K562 (cell line): ENCODE results near the gene WSCD2. TPM values are rescaled to one million over a fixed set of nuclear protein-coding genes. Genes with fewer than 3 reads are reported as not detected.
A peak's percentile ranks its signal among the peaks of the same experiment; 100 is the strongest.

ENCODE experiments used
- ATAC-seq: fragments of 200-7000 bp; cut with Tn5 transposase; 3 replicates; pipeline ENCODE4 v1.9.1; 2020; ENCODE audit warnings: moderate library complexity
- BruUV-seq: library from RNA; stranded (reverse); fragments of 400-500 nt; replicated peaks from 2 replicates; lab custom pipeline; 2021; lab: Mats Ljungman, UMichigan
- CTCF ChIA-PET: fragments of 300-600 bp; formaldehyde crosslinking; extraction: SDS; loops from one replicate; lab custom pipeline; 2021; ENCODE audit warnings: low intra/inter-chr PET ratio; lab: Yijun Ruan, JAX
- POLR2A ChIA-PET: fragments of 300-600, 350-650 bp; sonication (Branson Sonifier 250); formaldehyde crosslinking; extraction: SDS; loops from one replicate; lab custom pipeline; 2021; ENCODE audit warnings: antibody characterized with exemption, inconsistent platforms; lab: Yijun Ruan, JAX
- DNase-seq, 4 experiments: peaks; one replicate each; pipeline versions ENCODE4 v3.0.0 to v3.0.0-alpha.2; 2011 to 2018; ENCODE audit warnings: low spot score in 3 of 4, mixed read lengths in 3 of 4; ENCODE audit errors: extremely low read depth in 1 of 4
- FAIRE-seq: peaks from 2 replicates; lab custom pipeline; 2011; peaks lifted over from hg19 to GRCh38; lab: Jason Lieb, UNC
- H2AFZ ChIP-seq: 2 replicates; pipeline ENCODE4 v1.6.0; 2011; ENCODE audit warnings: low read depth, low read length, control low read depth, inconsistent platforms
- H3K27ac ChIP-seq: fragments of 200-600 bp; 3 replicates; pipeline ENCODE4 v1.8.0; 2011; ENCODE audit warnings: low read depth, mild to moderate bottlenecking, control low read depth, inconsistent platforms, low read length, moderate library complexity, mixed read lengths; ENCODE audit errors: extremely low read depth
- H3K27me3 ChIP-seq, 2 experiments: fragments of 300-600 bp in 1 of 2; 2 replicates in 1 of 2; 3 replicates in 1 of 2; pipeline versions ENCODE4 v1.6.0 to v1.8.0; 2011; ENCODE audit warnings: inconsistent platforms in 2 of 2, low read length in 2 of 2, mild to moderate bottlenecking in 1 of 2, mixed read lengths in 1 of 2, moderate library complexity in 1 of 2; ENCODE audit not compliant: control insufficient read depth in 2 of 2, insufficient read depth in 2 of 2
- H3K36me3 ChIP-seq: fragments of 300-600 bp; 3 replicates; pipeline ENCODE4 v1.8.0; 2011; ENCODE audit warnings: mild to moderate bottlenecking, low read length, inconsistent platforms; ENCODE audit not compliant: control insufficient read depth, insufficient read depth
- H3K4me1 ChIP-seq, 2 experiments: fragments of 200-600 bp in 1 of 2; replicated peaks in 1 of 2; 2 replicates in 1 of 2; 3 replicates in 1 of 2; pipeline versions ENCODE4 v1.5.1 to v1.8.0; 2011; ENCODE audit warnings: inconsistent platforms in 2 of 2, low read length in 2 of 2, mild to moderate bottlenecking in 1 of 2, mixed read lengths in 1 of 2, moderate library complexity in 1 of 2; ENCODE audit not compliant: control insufficient read depth in 2 of 2, insufficient read depth in 2 of 2
- H3K4me2 ChIP-seq: 2 replicates; pipeline ENCODE4 v1.6.1; 2011; ENCODE audit warnings: low read length, control low read depth, inconsistent platforms, mixed read lengths; ENCODE audit not compliant: insufficient read depth
- H3K4me3 ChIP-seq: fragments of 200-600 bp; sonication (generic), shearing (Covaris generic); 2 replicates; pipeline ENCODE4 v1.5.1; 2016; ENCODE audit warnings: control low read depth, inconsistent platforms
- H3K79me2 ChIP-seq: fragments of 200-600 bp; 3 replicates; pipeline ENCODE4 v1.8.0; 2011; ENCODE audit warnings: low read length, inconsistent platforms; ENCODE audit not compliant: control insufficient read depth, insufficient read depth
- H3K9ac ChIP-seq, 2 experiments: 2 replicates each; pipeline versions ENCODE4 v1.6.0 to v1.6.1; 2011; ENCODE audit warnings: low read depth in 2 of 2, low read length in 2 of 2, control low read depth in 1 of 2, inconsistent platforms in 1 of 2, mild to moderate bottlenecking in 1 of 2, mixed read lengths in 1 of 2; ENCODE audit not compliant: insufficient read depth in 1 of 2
- H3K9me1 ChIP-seq: one replicate; pipeline ENCODE4 v1.6.0; 2011; ENCODE audit warnings: inconsistent platforms, mild to moderate bottlenecking, low read length, moderate library complexity; ENCODE audit not compliant: control insufficient read depth, insufficient read depth
- H3K9me3 ChIP-seq: replicated peaks from 2 replicates; pipeline ENCODE4 v1.5.1; 2011; ENCODE audit warnings: low read depth, low read length, inconsistent platforms; ENCODE audit not compliant: control insufficient read depth, insufficient read depth
- H4K20me1 ChIP-seq: replicated peaks from 2 replicates; pipeline ENCODE4 v1.6.1; 2011; ENCODE audit warnings: low read length, inconsistent platforms, mixed read lengths; ENCODE audit not compliant: control insufficient read depth, insufficient read depth
- C11orf30 ChIP-seq: fragments of 450-650 bp; IDR thresholded peaks from 2 replicates; pipeline ENCODE4 v1.6.1; 2016; ENCODE audit warnings: low read depth, mild to moderate bottlenecking
- ELF4 ChIP-seq: fragments of 450-650 bp; formaldehyde crosslinking; IDR thresholded peaks from 2 replicates; pipeline ENCODE4 v1.4.0; 2022; ENCODE audit warnings: missing genetic modification characterization
- ELK3 ChIP-seq: fragments of 450-650 bp; formaldehyde crosslinking; IDR thresholded peaks from 2 replicates; pipeline ENCODE4 v1.4.0; 2020; ENCODE audit warnings: mild to moderate bottlenecking
- KAT8 ChIP-seq: fragments of 450-650 bp; IDR thresholded peaks from 2 replicates; pipeline ENCODE4 v1.6.1; 2016; ENCODE audit warnings: low read depth, mild to moderate bottlenecking
- KDM5B ChIP-seq: fragments of 200-600 bp; sonication (generic); IDR thresholded peaks from 2 replicates; pipeline ENCODE4 v1.6.1; 2012; ENCODE audit warnings: low read depth, mild to moderate bottlenecking, moderate library complexity, low read length, control low read depth, inconsistent platforms; ENCODE audit not compliant: insufficient replicate concordance
- MAFF ChIP-seq: IDR thresholded peaks from 2 replicates; pipeline ENCODE4 v1.6.1; 2012; ENCODE audit warnings: low read length, improper control_type of control experiment
- MAFG ChIP-seq: fragments of 450-650 bp; conservative IDR thresholded peaks from 2 replicates; pipeline ENCODE4 v1.6.1; 2016; ENCODE audit warnings: missing genetic modification characterization, missing compliant biosample characterization
- MCM5 ChIP-seq: fragments of 450-650 bp; IDR thresholded peaks from 2 replicates; pipeline ENCODE4 v1.6.1; 2016; ENCODE audit warnings: low read depth
- NR4A1 ChIP-seq, 2 experiments: fragments of 250-450 bp in 1 of 2; fragments of 450-650 bp in 1 of 2; sonication (Bioruptor Pico) in 1 of 2; IDR thresholded peaks; 2 replicates each; pipeline versions ENCODE4 v1.4.0 to v1.6.1; 2016 to 2020; ENCODE audit warnings: mild to moderate bottlenecking in 2 of 2, missing compliant biosample characterization in 1 of 2, missing genetic modification characterization in 1 of 2, moderate library complexity in 1 of 2
- POLR2AphosphoS2 ChIP-seq: IDR thresholded peaks from 2 replicates; pipeline ENCODE4 v1.6.1; 2012; ENCODE audit warnings: low read length, improper control_type of control experiment
- RBM22 ChIP-seq: fragments of 200-400 bp; formaldehyde crosslinking; IDR thresholded peaks from 2 replicates; pipeline ENCODE4 v1.6.1; 2018; ENCODE audit warnings: low read length, low read depth; ENCODE audit not compliant: poor library complexity, severe bottlenecking
- RFX7 ChIP-seq: fragments of 250-450 bp; sonication (Bioruptor Pico); IDR thresholded peaks from 2 replicates; pipeline ENCODE4 v1.5.1; 2021; ENCODE audit warnings: mild to moderate bottlenecking
- ZC3H4 ChIP-seq: sonication (generic); formaldehyde crosslinking; IDR thresholded peaks from 2 replicates; pipeline ENCODE4 v1.9.0; 2021; ENCODE audit warnings: missing genetic modification reagents, borderline replicate concordance
- ZFP36 ChIP-seq: fragments of 150-350 bp; IDR thresholded peaks from 2 replicates; pipeline ENCODE4 v1.6.1; 2018; ENCODE audit warnings: low read length, low read depth; ENCODE audit not compliant: partially characterized antibody
- ZNF316 ChIP-seq: fragments of 450-650 bp; IDR thresholded peaks from 2 replicates; pipeline ENCODE4 v1.6.1; 2016
- WGBS: fragments of 100-300 bp; shearing (Covaris generic); methylation state at CpG from one replicate; pipeline ENCODE4 v1.1.6; 2016; ENCODE audit warnings: low coverage, mixed read lengths; ENCODE audit not compliant: insufficient coverage; ENCODE audit errors: missing lambda C conversion rate; 5-methylcytosine and 5-hydroxymethylcytosine counted together
- in situ Hi-C: fragments of 300-500 bp; cut with MboI; formaldehyde crosslinking; loops from 4 replicates; pipeline ENCODE4 v1.15.0; 2018; ENCODE audit warnings: inconsistent platforms, mixed read lengths
- intact Hi-C: fragments of 100-400 bp; cut with micrococcal nuclease; formaldehyde crosslinking; loops from 2 replicates; pipeline ENCODE4 v1.14.2; 2022
- polyA plus RNA-seq, 8 experiments: library from polyadenylated mRNA; depleted of rRNA in 4 of 8; stranded (reverse) in 5 of 8; unstranded in 3 of 8; fragments of >200 nt; fragmentation: Nextera tagmentation in 2 of 8; fragmentation: Illumina TruSeq in 1 of 8; extraction: Ambion mirVana in 2 of 8; extraction: Trizol in 1 of 8; gene quantifications; 2 replicates each; pipeline versions ENCODE4 v1.2.1 to v1.2.3, GENCODE V29; 2011 to 2014; ENCODE audit warnings: inconsistent platforms in 1 of 8, missing spikeins in 1 of 8
- total RNA-seq, 7 experiments: library from RNA; depleted of rRNA in 6 of 7; stranded (reverse); fragments of >200 nt in 6 of 7; fragmentation: Illumina TruSeq in 2 of 7; extraction: Trizol in 2 of 7; gene quantifications; 2 replicates each; pipeline versions ENCODE4 v1.2.1 to v1.2.3, GENCODE V29; 2011 to 2021; ENCODE audit warnings: low replicate concordance in 1 of 7
- TF ChIP-seq, protein P1 (sequence below): fragments of 250-450 bp; sonication (Bioruptor Pico); IDR thresholded peaks from 2 replicates; pipeline ENCODE4 v1.5.0; 2022; ENCODE audit warnings: mild to moderate bottlenecking
- TF ChIP-seq, protein P2 (sequence below), 2 experiments: fragments of 450-650 bp in 1 of 2; IDR thresholded peaks; 2 replicates each; pipeline ENCODE4 v1.6.1; 2011 to 2017; ENCODE audit warnings: low read depth in 2 of 2, antibody characterized with exemption in 1 of 2, borderline replicate concordance in 1 of 2, low read length in 1 of 2, mild to moderate bottlenecking in 1 of 2, mixed read lengths in 1 of 2; ENCODE audit not compliant: control insufficient read depth in 1 of 2

Gene WSCD2
- total and polyA plus RNA-seq, 9 of the 15 experiments (the other 6 are each of a cell fraction or from before 2014, with no cell fraction given), result 0.72 to 14.1 (median 4.0) TPM

DNA sequence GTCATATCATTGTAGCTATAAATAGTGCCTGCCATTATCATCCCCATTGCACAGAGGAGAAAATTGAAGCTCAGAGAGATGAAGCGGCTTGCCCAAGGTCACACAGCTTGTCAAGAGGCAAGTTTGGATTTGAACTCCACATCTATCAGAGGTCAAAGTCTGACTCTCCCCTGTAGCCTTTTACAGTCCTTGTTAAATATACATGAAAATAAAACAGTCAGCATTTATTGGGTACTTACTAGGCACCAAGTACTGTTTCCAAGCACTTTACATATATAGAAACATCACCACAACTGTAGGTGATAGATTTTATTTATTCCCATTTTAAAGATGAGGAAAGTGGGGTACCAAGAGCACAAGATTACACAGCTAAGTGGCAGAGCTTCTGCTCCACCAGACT is 67.2 kb downstream of the WSCD2 start:
- H3K27ac ChIP-seq, result no peak overlapping the region
- no TSS peak for BruUV-seq
- POLR2A ChIA-PET, result interaction anchor here (0.5 to 1.2 kb wide), 2 partner anchors 96 to 1975 kb away, joined by 3 to 4 read pairs; no protein-coding TSS in a partner anchor
- 63% methylated on average over 1 of the region's 1 CpG for WGBS
- CTCF ChIA-PET, result interaction anchor here (1.0 kb wide), 1 partner anchor 101 kb away, joined by 3 read pairs; no protein-coding TSS in a partner anchor
- ATAC-seq, result no peak
- H3K9me3 ChIP-seq, result no peaks in the 10 kb centered on the region
- H3K9ac ChIP-seq, result no peak overlapping the region
- DNase-seq, result no peak
- no peaks in the 10 kb centered on the region; a peak in 1 of 5 replicates for H3K27me3 ChIP-seq
- no peak overlapping the region for H2AFZ ChIP-seq
- no peak overlapping the region for H3K4me2 ChIP-seq
- no peaks in the 10 kb centered on the region; the same call in 2 of the 3 replicates for H3K36me3 ChIP-seq
- FAIRE-seq, result no peak
- H3K9me1 ChIP-seq, result no peaks in the 10 kb centered on the region
- in situ Hi-C loops, result loop anchor here (5.0 kb wide), 1 partner anchor 99 kb away; no protein-coding TSS in a partner anchor
- H3K4me3 ChIP-seq, result no peak overlapping the region
- intact Hi-C loops, result loop anchor here (2.0 kb wide), 1 partner anchor 134 kb away; no protein-coding TSS in a partner anchor
- H3K4me1 ChIP-seq, result no peaks in the 10 kb centered on the region
- no peaks in the 10 kb centered on the region; the same call in 1 of the 2 replicates for H4K20me1 ChIP-seq
- no peaks in the 10 kb centered on the region for H3K79me2 ChIP-seq
- TF ChIP-seq POLR2AphosphoS2, result no peak
- peak; percentile 27 for TF ChIP-seq ZFP36
- TF ChIP-seq, protein P1, sequence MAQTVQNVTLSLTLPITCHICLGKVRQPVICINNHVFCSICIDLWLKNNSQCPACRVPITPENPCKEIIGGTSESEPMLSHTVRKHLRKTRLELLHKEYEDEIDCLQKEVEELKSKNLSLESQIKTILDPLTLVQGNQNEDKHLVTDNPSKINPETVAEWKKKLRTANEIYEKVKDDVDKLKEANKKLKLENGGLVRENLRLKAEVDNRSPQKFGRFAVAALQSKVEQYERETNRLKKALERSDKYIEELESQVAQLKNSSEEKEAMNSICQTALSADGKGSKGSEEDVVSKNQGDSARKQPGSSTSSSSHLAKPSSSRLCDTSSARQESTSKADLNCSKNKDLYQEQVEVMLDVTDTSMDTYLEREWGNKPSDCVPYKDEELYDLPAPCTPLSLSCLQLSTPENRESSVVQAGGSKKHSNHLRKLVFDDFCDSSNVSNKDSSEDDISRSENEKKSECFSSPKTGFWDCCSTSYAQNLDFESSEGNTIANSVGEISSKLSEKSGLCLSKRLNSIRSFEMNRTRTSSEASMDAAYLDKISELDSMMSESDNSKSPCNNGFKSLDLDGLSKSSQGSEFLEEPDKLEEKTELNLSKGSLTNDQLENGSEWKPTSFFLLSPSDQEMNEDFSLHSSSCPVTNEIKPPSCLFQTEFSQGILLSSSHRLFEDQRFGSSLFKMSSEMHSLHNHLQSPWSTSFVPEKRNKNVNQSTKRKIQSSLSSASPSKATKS (CRISPR knock-in tag), result no peak
- TF ChIP-seq, protein P2, sequence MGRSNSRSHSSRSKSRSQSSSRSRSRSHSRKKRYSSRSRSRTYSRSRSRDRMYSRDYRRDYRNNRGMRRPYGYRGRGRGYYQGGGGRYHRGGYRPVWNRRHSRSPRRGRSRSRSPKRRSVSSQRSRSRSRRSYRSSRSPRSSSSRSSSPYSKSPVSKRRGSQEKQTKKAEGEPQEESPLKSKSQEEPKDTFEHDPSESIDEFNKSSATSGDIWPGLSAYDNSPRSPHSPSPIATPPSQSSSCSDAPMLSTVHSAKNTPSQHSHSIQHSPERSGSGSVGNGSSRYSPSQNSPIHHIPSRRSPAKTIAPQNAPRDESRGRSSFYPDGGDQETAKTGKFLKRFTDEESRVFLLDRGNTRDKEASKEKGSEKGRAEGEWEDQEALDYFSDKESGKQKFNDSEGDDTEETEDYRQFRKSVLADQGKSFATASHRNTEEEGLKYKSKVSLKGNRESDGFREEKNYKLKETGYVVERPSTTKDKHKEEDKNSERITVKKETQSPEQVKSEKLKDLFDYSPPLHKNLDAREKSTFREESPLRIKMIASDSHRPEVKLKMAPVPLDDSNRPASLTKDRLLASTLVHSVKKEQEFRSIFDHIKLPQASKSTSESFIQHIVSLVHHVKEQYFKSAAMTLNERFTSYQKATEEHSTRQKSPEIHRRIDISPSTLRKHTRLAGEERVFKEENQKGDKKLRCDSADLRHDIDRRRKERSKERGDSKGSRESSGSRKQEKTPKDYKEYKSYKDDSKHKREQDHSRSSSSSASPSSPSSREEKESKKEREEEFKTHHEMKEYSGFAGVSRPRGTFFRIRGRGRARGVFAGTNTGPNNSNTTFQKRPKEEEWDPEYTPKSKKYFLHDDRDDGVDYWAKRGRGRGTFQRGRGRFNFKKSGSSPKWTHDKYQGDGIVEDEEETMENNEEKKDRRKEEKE (IDR thresholded peaks at IDR 0.05; ENCODE audit: borderline replicate concordance in 1 of 2, control insufficient read depth in 1 of 2, low read depth in 2 of 2, low read length in 1 of 2), result no peak
- no peak for TF ChIP-seq ELF4 (CRISPR knock-in tag)
- peak; percentile 50; the same call in 1 of the 2 replicates for TF ChIP-seq MAFF
- TF ChIP-seq NR4A1 (CRISPR knock-in tag; IDR thresholded peaks at IDR 0.05), result no peak
- TF ChIP-seq NR4A1 (tag; IDR thresholded peaks at IDR 0.05), result no peak
- TF ChIP-seq ZC3H4, result no peak
- TF ChIP-seq ELK3 (CRISPR knock-in tag), result no peak
- TF ChIP-seq C11orf30, result peak; percentile 56; the same call in 1 of the 2 replicates
- TF ChIP-seq KAT8, result no peak
- TF ChIP-seq KDM5B, result no peak
- TF ChIP-seq MAFG (tag), result peak; percentile 51
- no peak for TF ChIP-seq RFX7 (CRISPR knock-in tag)
- TF ChIP-seq ZNF316, result peak; percentile 77
- no peak for TF ChIP-seq MCM5
- no peak for TF ChIP-seq RBM22
